Uterus (tissue), 2 donors: ENCODE measurements around the gene RUFY2.

ENCODE experiments used
- CTCF ChIP-seq, 4 experiments: fragments of 200-600 bp in 2 of 4; fragments of 450-650 bp in 2 of 4; sonication (generic) in 2 of 4; IDR thresholded peaks; one replicate each; pipeline ENCODE4 v1.5.1; 2016 to 2019; ENCODE audit warnings: antibody characterized with exemption in 4 of 4, mild to moderate bottlenecking in 2 of 4, moderate library complexity in 1 of 4
- POLR2A ChIP-seq, 2 donors: fragments of 450-650 bp; IDR thresholded peaks; one replicate each; pipeline ENCODE4 v1.6.1; 2016; ENCODE audit warnings: antibody characterized with exemption in 2 of 2, mild to moderate bottlenecking in 1 of 2, moderate library complexity in 1 of 2

- TF ChIP-seq CTCF (IDR thresholded peaks at IDR 0.05) (no peak), POLR2A (IDR thresholded peaks at IDR 0.05) (no peak)
These were observed 33.8 kb upstream of the RUFY2 start for GRCh38 chr10:68440898-68441297.
